OCI-LY3 (cell line): ENCODE results near the gene PLCB2.

Source experiments
- H2AFZ ChIP-seq: fragments of 200-600, 300-600 bp; shearing (Covaris generic); 2 replicates; pipeline ENCODE4 v1.6.0; 2014; ENCODE audit warnings: antibody characterized with exemption, low read depth, low read length
- H3K27ac ChIP-seq: fragments of 200-600, 300-600 bp; sonication (generic); 2 replicates; pipeline ENCODE4 v1.5.1; 2014; ENCODE audit warnings: mild to moderate bottlenecking, low read length, moderate library complexity, mixed read lengths
- H3K27me3 ChIP-seq: fragments of 200-600, 300-600 bp; sonication (generic); 2 replicates; pipeline ENCODE4 v1.6.1; 2014; ENCODE audit warnings: low read depth, low read length, mixed read lengths
- H3K36me3 ChIP-seq: fragments of 200-600, 300-600 bp; sonication (generic); replicated peaks from 2 replicates; pipeline ENCODE3; 2014; ENCODE audit warnings: low read depth, low read length, mixed read lengths
- H3K4me1 ChIP-seq: fragments of 300-600, 200-600 bp; sonication (generic); 2 replicates; pipeline ENCODE4 v1.6.1; 2014; ENCODE audit warnings: low read length, mixed read lengths
- H3K4me2 ChIP-seq: fragments of 200-600, 300-600 bp; sonication (generic); 2 replicates; pipeline ENCODE4 v1.6.1; 2014; ENCODE audit warnings: low read length, mixed read lengths
- H3K4me3 ChIP-seq: fragments of 300-600, 200-600 bp; sonication (generic); 2 replicates; pipeline ENCODE4 v1.5.1; 2014; ENCODE audit warnings: antibody characterized with exemption, mild to moderate bottlenecking, low read length, moderate library complexity
- H3K79me2 ChIP-seq: fragments of 300-600, 200-600 bp; shearing (Covaris generic); 2 replicates; pipeline ENCODE4 v1.6.1; 2014; ENCODE audit warnings: mild to moderate bottlenecking, low read length, mixed read lengths
- H3K9ac ChIP-seq: fragments of 300-600, 200-600 bp; shearing (Covaris generic); 2 replicates; pipeline ENCODE4 v1.6.0; 2014; ENCODE audit warnings: mild to moderate bottlenecking, low read length, moderate library complexity
- H3K9me3 ChIP-seq: fragments of 200-600, 300-600 bp; shearing (Covaris generic); 2 replicates; pipeline ENCODE4 v1.6.1; 2014; ENCODE audit warnings: low read length, mixed read lengths; ENCODE audit not compliant: insufficient read depth
- H4K20me1 ChIP-seq: fragments of 200-600, 300-600 bp; sonication (generic); 2 replicates; pipeline ENCODE4 v1.6.1; 2016; ENCODE audit warnings: low read length, mixed read lengths; ENCODE audit not compliant: insufficient read depth
- CTCF ChIP-seq: fragments of 200-600, 300-600 bp; sonication (generic); IDR thresholded peaks from 2 replicates; pipeline ENCODE4 v1.5.1; 2014; ENCODE audit warnings: antibody characterized with exemption, low read length, low read depth
- EZH2phosphoT487 ChIP-seq: fragments of 200-600 bp; shearing (Covaris generic); IDR thresholded peaks from 2 replicates; pipeline ENCODE4 v1.6.1; 2018; ENCODE audit warnings: antibody characterized with exemption, mixed run types, low read depth

Gene PLCB2

DNA sequence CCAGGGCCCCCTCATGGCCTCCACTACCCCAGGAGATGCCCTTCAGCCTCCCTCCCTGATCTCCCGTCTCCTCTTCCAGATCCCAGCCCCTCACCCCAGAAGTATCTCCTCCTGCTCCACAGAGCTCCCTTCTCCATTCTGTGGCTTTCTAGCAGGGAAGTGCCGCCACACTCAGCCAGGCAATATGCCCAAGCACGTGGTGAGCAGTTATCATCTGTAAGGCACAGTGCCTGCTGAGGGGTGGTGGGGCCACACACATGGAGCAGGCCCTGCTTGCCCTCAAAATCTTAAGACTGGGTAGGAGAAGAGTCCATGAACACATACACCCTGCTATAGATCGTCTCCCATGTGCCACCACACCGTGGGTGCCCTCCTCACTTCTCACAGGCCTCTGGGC is 40.7 kb upstream of the PLCB2 start:
- no peak overlapping the region for H3K4me2 ChIP-seq

GRCh38 chr15:40347559-40348473 is 40.1 kb upstream of the PLCB2 start:
- H3K27me3 ChIP-seq = no peaks in the 10 kb centered on the region
- no peaks in the 10 kb centered on the region for H3K36me3 ChIP-seq
- no peak overlapping the region for H3K9ac ChIP-seq
- H3K27ac ChIP-seq = no peak overlapping the region
- H3K79me2 ChIP-seq = no peaks in the 10 kb centered on the region
- TF ChIP-seq CTCF (no peak), EZH2phosphoT487 (no peak)
- no peak overlapping the region for H2AFZ ChIP-seq
- no peak overlapping the region for H3K4me2 ChIP-seq
- H3K9me3 ChIP-seq = no peaks in the 10 kb centered on the region
- no peaks in the 10 kb centered on the region for H3K4me1 ChIP-seq
- H4K20me1 ChIP-seq = no peaks in the 10 kb centered on the region
- no peak overlapping the region for H3K4me3 ChIP-seq

More for the DNA sequence above, 40.7 kb upstream of the PLCB2 start:
- no peak overlapping the region for H2AFZ ChIP-seq
- no peak overlapping the region for H3K9ac ChIP-seq
- H3K36me3 ChIP-seq = no peaks in the 10 kb centered on the region
- H3K79me2 ChIP-seq = no peaks in the 10 kb centered on the region
- H3K4me3 ChIP-seq = no peak overlapping the region
- H3K9me3 ChIP-seq = no peaks in the 10 kb centered on the region
- H3K27ac ChIP-seq = no peak overlapping the region
- H3K4me1 ChIP-seq = no peaks in the 10 kb centered on the region
- TF ChIP-seq CTCF = no peak
- TF ChIP-seq EZH2phosphoT487 = no peak
- H3K27me3 ChIP-seq = no peaks in the 10 kb centered on the region
- H4K20me1 ChIP-seq = no peaks in the 10 kb centered on the region

DNA sequence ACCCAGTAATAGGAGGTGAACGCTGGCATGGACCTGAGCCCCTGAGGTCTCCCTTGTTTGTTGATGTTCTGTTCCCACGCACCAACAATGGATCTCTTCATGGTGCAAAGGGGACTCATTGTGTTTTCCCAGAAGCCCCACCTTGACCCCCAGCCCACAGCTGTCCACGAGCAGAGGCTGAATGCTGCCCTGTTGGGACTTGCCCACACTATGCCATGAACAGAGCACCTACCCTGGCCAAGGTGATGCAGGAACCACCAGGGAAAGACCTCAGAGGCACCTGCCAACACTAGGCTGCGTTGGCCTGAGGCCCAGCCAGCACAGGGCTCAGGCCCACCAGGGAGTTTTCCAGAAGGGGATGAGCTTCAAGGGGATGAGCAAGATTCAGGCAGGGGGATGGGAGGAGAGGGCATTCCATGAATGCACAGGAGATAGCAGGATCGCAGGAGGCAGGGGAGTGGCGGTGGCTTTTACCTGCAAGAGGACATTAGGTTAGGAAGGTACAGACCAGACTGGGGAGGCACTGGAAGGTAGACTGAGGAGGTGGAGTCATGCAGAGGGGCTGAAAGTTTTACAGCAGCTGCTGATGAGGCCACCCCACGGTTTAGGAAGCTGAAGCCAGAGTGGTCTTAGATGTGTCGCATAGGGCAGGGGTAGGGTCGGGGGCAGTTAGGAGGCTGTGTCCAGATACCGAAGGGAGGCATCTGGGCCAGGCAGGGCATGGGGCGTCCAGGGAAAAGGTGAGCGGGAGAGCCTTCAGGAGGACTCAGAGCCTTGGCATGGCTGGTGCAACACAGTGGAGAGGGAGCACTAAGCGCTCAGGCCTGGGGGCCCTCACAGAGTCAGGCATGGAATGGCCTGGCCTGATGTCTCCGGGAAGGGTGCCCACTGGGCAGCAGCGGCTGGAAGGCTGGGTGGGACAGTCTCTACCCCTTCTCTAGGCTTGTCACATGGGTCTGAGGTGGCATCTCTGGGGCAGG is 39.1 kb upstream of the PLCB2 start:
- Histone ChIP-seq H3K27ac (no peak overlapping the region), H4K20me1 (no peaks in the 10 kb centered on the region), H3K9ac (no peak overlapping the region), H3K4me1 (no peaks in the 10 kb centered on the region), H3K4me2 (no peak overlapping the region), H3K27me3 (no peaks in the 10 kb centered on the region), H2AFZ (no peak overlapping the region), H3K9me3 (no peaks in the 10 kb centered on the region), H3K36me3 (no peaks in the 10 kb centered on the region), H3K79me2 (no peaks in the 10 kb centered on the region), H3K4me3 (no peak overlapping the region)
- no peak for TF ChIP-seq EZH2phosphoT487
- no peak for TF ChIP-seq CTCF
